IPS-18c (cell line): ENCODE measurements around the gene INHBC.
"Not testable (repeated sequence)": the region's sequence is repeated elsewhere in the genome, so short reads cannot be mapped to it uniquely, and the experiment has no call there.

Experiments used
- H3K4me3 ChIP-seq: 2 replicates; pipeline ENCODE4 v1.7.0; 2013; ENCODE audit warnings: low read depth, mild to moderate bottlenecking, low read length, moderate library complexity; ENCODE audit not compliant: insufficient read depth
- H3K9me3 ChIP-seq: one replicate; pipeline ENCODE4 v1.6.1; 2013; ENCODE audit warnings: mild to moderate bottlenecking, low read length, moderate library complexity; ENCODE audit not compliant: control insufficient read depth, insufficient read depth

INHBC gene, protein sequence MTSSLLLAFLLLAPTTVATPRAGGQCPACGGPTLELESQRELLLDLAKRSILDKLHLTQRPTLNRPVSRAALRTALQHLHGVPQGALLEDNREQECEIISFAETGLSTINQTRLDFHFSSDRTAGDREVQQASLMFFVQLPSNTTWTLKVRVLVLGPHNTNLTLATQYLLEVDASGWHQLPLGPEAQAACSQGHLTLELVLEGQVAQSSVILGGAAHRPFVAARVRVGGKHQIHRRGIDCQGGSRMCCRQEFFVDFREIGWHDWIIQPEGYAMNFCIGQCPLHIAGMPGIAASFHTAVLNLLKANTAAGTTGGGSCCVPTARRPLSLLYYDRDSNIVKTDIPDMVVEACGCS

DNA sequence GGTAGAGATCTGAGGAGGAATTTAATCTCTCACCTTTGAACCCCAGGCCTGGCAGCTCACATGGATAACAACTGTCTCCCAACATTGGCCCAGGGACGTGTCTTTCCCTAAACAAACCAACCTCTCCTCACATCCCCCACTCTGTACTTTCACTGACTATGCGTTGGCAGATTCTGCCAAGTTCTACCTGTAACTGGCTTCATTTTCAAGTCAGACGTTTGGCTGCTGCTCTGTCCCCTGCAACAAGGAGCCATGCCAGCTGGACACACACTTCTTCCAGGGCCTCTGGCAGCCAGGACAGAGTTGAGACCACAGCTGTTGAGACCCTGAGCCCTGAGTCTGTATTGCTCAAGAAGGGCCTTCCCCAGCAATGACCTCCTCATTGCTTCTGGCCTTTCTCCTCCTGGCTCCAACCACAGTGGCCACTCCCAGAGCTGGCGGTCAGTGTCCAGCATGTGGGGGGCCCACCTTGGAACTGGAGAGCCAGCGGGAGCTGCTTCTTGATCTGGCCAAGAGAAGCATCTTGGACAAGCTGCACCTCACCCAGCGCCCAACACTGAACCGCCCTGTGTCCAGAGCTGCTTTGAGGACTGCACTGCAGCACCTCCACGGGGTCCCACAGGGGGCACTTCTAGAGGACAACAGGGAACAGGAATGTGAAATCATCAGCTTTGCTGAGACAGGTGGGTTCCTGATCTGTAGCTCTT lies at the start of gene INHBC:
TSS of gene INHBC (plus strand) at position 268 of the 707 bp plus-strand sequence. CDS start at position 371, 103 bp downstream.
- no peak within 1 kb of the TSS for H3K4me3 ChIP-seq
- H3K9me3 ChIP-seq = no peaks in the 10 kb centered on the region

- Histone ChIP-seq H3K4me3 (no peak overlapping the region), H3K9me3 (no peaks in the 10 kb centered on the region)
Measured at GRCh38 chr12:57385586-57385985, 49.0 kb upstream of the INHBC start.

DNA sequence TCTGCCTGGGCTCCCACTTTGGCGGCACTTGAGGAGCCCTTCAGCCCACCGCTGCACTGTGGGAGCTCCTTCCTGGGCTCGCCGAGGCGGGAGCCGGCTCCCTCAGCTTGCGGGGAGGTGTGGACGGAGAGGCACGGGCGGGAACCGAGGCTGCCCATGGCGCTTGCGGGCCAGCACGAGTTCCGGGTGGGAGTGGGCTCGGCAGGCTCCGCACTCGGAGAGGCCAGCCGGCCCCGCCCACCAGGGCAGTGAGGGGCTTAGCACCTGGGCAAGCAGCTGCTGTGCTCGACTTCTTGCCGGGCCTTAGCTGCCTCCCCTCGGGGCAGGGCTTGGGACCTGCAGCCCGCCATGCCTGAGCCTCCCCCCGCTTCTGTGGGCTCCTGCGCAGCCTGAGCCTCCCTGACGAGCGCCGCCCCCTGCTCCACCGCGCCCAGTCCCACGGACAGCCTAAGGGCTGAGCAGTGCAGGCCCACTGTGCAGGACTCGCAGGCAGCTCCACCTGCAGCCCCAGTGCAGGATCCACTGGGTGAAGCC lies 48.3 kb upstream of the INHBC start:
- Histone ChIP-seq H3K9me3 (no peaks in the 10 kb centered on the region), H3K4me3 (no peak overlapping the region)

GRCh38 chr12:57388425-57388824 lies 46.2 kb upstream of the INHBC start:
- H3K9me3 ChIP-seq = no peaks in the 10 kb centered on the region
- H3K4me3 ChIP-seq = no peak overlapping the region

DNA sequence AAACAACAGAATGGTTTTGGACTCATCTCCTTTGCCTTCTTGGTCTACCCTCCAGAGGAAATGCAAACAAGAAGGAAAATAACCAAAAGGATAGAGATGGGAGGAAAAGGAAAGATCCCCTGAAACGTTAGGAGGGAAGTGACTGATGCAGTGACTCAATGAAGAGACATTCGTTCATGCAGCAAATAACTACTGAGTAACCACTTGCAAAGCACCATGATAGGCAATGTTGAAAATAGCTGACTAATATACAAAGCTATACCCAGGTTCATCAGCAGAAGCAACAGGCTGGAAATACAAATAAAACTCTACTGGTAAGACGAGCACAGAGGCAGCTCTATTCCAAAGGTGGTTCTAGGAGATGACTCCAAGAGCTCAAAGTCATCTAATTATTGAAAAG lies 45.6 kb upstream of the INHBC start:
- H3K4me3 ChIP-seq = no peak overlapping the region
- no peaks in the 10 kb centered on the region for H3K9me3 ChIP-seq

DNA sequence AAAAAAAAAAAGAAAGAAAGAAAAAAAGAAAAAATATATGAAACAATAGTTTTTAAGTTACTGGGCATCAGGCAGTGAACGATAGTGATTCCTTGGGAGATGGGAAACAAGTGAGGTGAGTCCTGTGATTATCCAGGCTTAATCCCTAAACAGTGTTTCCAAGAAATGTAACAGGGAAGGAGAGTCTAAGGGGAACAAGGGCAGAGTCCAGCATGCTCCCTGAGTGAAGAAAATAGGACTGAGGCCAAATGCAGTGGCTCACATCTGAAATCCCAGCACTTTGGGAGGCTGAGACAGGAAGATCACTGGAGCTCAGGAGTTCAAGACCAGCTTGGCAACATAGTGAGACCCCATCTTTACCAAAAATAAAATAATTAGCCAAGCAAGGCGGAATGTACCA lies 44.4 kb upstream of the INHBC start:
- H3K9me3 ChIP-seq = no peaks in the 10 kb centered on the region
- no peak overlapping the region for H3K4me3 ChIP-seq

DNA sequence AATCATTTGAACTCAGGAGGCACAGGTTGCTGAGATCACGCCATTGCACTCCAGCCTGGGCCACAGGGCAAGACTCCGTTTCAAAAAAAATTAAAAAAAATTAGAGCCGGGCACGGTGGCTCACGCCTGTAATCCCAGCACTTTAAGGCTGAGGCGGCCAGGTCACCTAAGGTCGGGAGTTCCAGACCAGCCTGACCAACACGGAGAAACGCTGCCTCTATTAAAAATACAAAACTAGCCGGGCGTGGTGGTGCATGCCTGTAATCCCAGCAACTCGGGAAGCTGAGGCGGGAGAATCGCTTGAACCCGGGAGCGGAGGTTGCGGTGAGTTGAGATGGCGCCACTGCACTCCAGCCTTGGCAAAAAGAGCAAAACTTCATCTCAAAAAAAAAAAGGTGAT lies 39.5 kb upstream of the INHBC start:
- Histone ChIP-seq H3K4me3 (no peak overlapping the region), H3K9me3 (no peaks in the 10 kb centered on the region)

GRCh38 chr12:57397441-57397840 lies 37.1 kb upstream of the INHBC start:
- Histone ChIP-seq H3K9me3 (no peaks in the 10 kb centered on the region), H3K4me3 (no peak overlapping the region)

DNA sequence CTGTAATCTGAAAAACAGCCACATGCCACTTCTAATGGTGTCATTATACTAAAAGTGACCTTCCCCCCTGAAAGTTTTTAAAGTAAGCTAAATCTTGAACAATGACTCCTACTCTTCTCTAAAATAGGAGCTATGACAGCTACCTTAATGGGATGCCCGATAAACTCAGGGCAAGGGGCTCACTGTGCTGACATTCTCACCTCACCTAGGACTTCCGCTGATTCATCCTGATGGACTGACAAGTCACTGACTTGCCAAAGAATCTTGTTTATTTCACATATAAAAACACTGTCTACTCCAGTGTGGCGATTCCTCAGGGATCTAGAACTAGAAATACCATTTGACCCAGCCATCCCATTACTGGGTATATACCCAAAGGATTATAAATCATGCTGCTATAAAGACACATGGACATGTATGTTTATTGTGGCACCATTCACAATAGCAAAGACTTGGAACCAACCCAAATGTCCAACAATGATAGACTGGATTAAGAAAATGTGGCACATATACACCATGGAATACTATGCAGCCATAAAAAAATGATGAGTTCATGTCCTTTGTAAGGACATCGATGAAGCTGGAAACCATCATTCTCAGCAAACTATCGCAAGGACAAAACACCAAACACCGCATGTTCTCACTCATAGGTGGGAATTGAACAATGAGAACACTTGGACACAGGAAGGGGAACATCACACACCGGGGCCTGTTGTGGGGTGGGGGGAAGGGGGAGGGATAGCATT lies 34.7 kb upstream of the INHBC start:
- H3K4me3 ChIP-seq, H3K9me3 ChIP-seq: not testable (repeated sequence)

DNA sequence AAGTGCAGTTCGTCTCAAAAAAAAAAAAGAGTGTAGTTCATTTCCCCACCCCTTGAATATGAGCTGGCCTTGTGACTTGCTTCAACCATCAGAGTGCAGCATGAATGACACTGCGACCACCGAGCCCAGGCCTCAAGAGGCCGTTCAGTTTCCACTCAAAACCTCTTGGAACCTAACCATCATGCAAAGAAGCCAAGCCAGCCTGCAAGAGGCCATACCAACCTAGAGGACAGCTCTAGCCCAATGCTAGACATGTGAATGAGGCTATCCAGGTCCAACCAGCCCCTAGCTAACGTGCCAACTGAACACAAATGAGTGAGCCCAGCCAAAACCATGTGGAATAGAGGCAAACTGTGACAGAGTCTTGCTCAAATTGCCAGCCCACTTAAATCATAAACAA lies 33.4 kb upstream of the INHBC start:
- Histone ChIP-seq H3K9me3 (no peaks in the 10 kb centered on the region), H3K4me3 (no peak overlapping the region)

DNA sequence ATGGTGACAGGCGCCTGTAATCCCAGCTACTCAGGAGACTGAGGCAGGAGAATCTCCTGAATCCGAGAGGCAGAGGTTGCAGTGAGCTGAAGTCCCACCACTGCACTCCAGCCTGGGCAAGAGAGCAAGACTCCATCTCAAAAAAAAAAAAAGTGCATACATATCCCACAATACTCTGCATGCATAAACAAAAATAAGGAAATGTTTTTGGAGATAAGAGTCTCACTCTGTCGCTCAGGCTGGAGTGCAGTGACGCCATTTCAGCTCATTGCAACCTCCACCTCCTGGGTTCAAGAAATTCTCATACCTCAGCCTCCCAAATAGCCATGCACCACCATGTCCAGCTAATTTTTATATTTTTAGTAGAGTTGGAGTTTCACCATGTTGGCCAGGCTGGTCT lies 32.4 kb upstream of the INHBC start:
- H3K9me3 ChIP-seq, H3K4me3 ChIP-seq: not testable (repeated sequence)

GRCh38 chr12:57404966-57405640 lies 29.5 kb upstream of the INHBC start:
- Histone ChIP-seq H3K4me3 (no peak overlapping the region), H3K9me3 (no peaks in the 10 kb centered on the region)

DNA sequence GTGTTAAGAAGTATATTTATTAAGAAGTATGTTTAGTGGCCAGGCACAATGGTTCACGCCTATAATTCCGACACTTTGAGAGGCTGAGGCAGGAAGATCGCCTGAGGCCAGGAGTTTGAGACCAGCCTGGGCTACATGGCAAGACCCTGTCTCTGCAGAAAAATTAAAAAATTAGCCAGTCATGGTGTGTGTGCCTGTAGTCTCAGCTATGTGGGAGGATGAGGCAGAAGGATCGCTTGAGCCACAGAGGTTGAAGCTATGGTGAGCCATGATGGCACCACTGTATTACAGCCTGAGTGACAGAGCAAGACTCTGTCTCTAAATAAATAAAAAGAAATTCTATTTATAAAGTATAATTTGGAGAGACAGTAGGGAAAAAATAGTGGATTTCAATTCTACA lies 24.1 kb upstream of the INHBC start:
- H3K4me3 ChIP-seq = no peak overlapping the region
- H3K9me3 ChIP-seq = no peaks in the 10 kb centered on the region

- not testable (repeated sequence) for H3K9me3 ChIP-seq, H3K4me3 ChIP-seq
Measured at GRCh38 chr12:57414160-57414559, 20.4 kb upstream of the INHBC start.

DNA sequence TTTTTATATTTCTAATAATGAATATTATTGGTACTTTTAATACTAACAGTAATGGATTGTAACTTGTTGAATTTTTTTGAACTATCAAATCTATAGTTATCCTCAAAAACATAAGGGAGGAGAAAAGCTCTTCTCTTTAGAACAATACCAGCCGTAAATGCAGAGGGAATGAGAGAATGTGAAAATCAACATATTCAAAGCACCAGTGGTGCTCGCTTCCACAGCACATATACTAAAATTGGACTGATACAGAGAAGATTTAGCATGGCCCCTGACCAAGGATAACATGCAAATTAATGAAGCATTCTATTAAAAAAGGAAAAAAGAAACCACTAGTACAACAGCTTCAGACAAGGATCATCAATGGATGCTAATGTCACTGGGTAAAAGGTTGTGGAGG lies 19.5 kb upstream of the INHBC start:
- Histone ChIP-seq H3K4me3 (no peak overlapping the region), H3K9me3 (no peaks in the 10 kb centered on the region)

DNA sequence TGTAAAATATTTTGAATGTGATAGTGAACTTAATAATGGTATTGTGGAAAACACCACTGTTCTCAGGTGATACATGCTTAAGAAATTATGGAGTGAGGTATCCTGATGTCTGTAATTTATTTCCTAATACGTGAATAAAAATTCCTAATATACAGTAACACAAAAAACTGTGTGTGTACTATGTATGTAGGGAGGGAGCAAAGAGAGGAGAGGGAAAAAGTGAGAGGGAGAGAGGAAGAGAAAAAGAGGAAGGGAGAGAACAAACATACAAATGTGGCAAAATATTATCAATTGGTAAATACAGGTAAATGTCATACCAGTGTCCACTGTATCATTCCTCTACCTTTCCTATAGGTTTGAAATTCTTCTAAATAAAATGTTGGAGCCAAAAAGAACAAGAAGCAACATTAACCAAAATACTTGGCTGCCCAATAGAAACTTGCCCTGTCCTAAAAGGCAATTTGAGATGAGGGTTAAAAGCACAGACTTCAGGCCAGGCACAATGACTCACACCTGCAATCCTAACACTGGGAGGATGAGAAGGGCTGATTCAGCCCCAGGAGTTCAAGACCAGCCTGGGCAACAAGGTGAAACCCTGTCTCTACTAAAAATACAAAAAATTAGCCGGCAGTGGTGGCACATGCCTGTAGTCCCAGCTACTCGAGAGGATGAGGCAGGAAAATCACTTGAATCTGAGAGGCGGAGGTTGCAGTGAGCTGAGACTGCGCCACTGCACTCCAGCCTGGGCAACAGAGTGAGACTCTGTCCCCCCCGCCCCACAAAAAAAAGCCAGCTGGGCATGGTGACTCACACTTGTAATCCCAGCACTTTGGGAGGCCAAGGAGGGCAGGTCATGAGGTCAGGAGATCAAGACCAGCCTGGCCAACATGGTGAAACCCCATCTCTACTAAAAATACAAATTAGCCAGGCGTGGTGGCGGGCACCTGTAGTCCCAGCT lies 18.3 kb upstream of the INHBC start:
- Histone ChIP-seq H3K4me3 (no peak overlapping the region), H3K9me3 (no peaks in the 10 kb centered on the region)
